Right kidney (tissue), 1 donor: ENCODE results near the gene REG1B.
"Not testable (repeated sequence)": the region's sequence is repeated elsewhere in the genome, so short reads cannot be mapped to it uniquely, and the experiment has no call there.

Experiments
- DNase-seq: peaks from one replicate; pipeline ENCODE4 v3.0.0-alpha.2; 2016

REG1B gene

DNA sequence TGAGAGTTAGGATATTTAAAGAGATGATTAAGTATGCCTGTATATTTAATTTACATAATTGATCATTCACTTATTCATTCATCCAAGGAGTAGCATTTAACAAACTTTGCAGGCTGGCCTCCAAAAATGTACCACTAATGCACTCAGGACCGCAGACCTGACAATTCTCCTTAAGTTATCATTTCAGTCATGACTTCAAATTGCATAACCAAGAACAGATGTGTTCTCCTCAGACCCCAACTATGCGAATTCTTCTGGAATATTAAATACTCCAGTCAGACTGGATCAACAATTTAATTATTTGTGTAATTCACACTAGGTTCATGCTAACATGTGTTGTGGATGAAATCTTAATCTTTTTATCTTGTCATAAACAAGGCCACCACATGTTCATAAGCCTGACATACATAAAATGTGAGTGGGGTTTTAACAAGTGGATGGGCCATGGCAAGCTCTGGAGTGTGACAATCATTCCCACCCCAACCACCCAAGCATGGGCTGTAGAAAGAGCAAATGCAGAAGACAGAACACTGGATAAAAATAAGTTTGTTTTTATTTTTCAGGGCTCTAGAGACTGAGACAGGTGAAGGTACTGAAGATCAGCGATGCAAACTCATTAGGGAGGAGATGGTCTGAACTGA is 3.2 kb downstream of the REG1B start:
- no peak for DNase-seq

DNA sequence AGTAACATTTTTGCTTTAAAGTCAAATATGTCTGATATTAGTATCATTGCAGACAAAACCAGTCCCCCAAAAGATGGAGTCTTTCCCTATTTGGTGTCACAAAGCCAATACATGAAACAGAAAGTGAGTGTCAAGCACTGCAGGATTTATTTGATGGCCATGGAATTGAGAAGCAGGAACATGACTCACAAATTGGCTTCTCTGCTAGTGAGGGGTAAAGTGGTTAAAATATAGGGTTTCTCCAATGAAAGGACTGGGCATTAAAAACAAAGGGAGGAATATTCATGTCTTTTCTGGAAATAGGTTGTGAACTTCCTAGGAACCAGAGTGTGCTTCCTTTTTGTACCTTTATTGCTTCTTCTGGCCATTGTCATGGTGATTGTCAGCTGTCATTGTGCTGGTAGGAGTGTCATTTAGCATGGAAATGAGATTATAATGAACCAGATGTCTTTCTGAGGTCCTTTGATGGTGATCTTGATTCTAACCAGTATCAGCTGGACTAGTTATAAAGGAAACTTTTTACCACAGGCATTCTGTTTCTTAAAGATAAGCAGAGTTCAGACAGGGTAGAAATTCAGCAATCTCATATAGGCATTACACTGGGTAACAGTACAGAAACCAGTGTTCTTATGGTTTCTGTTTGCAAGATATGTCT is 4.1 kb downstream of the REG1B start:
- no peak for DNase-seq

DNA sequence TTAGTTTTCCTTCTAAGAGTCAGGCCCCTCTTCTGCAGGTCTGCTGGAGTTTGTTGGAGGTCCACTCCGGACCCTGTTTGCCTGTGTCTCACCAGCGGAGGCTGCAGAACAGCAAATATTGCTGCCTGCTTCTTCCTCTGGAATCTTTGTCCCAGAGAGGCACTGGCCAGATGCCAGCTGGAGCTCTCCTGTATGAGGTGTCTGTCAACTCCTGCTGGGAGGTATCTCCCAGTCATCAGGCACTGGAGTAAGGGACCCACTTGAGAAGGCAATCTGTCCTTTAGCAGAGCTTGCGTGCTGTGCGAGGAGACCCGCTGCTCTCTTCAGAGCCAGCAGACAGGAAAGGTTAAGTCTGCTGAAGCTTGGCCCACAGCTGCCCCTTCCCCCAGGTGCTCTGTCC is 4.8 kb downstream of the REG1B start:
- no peak for DNase-seq

DNA sequence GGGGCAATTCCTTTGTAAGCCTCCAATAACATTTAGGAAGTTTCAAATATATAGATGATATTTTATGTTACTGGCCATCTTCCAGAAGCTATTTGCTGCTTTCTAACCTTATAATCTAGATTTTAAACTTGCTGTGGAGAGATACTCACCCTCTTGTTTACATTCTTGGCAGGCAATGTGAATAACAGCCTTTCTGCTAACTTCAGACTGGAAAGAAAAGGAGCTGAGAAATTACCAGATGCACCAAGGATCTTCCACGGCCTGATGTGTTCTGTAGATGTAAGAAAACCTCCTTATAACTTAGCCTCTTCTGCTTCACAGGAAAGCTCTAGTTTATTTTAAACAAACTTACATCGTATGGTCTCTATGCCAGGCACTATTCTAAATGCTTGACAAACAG is 16.7 kb downstream of the REG1B start:
- DNase-seq: no peak

DNA sequence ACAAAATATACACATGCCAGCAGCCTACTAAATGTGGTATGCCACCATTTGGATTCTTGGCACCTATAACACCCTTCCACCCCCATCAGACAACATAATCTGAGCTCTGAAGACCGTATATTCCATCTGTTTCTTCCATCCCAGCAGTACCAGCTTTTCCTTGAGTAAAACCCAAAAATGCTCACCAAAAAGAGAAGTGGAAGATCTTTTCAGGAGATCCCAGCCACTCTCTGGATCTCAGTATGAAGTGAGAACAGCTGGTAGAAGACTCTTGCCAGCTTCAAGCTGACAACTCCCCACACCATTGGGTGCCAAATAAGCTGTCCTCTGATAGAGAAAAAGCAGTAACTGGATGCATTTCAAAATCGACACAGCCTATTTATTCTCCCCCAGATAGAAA is 22.6 kb downstream of the REG1B start:
- no peak for DNase-seq

DNA sequence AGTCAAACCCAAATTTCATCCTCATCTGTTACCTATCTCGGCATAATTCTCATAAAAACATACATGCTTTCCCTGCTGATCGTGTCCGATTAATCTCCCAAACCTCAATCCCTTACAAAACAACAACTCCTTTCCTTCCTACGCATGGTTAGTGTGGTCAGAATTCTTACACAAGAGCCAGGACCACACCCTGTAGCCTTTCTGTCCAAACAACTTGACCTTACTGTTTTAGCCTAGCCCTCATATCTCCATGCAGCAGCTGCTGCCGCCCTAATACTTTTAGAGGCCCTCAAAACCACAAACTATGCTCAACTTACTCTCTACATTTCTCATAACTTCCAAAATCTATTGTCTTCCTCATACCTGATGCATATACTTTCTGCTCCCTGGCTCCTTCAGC is 33.0 kb downstream of the REG1B start:
- DNase-seq: not testable (repeated sequence)

DNA sequence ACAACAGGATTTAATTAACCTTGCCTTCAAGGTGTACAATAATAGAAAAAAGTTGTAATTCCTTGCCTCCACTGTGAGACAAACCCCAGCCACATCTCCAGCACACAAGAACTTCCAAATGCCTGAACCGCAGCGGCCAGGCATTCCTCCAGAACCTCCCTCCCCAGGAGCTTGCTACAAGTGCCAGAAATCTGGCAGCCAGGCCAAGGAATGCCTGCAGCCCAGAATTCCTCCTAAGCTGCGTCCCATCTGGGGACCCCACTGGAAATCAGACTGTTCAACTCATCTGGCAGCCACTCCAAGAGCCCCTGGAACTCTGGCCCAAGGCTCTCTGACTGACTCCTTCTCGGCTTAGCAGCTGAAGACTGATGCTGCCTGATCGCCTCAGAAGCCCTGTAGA is 34.3 kb downstream of the REG1B start:
- not testable (repeated sequence) for DNase-seq

DNA sequence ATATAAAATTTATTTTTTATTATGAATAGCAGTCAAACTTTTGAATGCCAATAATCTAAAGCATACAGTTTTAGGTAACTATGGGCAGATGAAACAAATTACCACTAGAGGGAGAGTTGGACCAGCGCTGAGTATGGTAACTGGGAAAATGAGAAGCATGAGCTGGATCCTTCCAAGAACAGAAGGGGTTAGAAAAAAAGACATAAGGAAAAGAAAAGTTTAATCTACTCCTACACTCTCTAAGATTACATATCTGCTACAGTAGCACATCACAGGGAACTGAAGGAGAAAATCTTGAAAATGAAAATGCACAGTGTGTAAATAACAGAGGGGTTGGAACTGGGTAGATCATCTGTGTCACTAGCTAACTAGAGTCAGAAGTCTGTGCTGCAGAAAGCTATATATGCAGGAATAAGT is 46.8 kb downstream of the REG1B start:
- DNase-seq: no peak

DNA sequence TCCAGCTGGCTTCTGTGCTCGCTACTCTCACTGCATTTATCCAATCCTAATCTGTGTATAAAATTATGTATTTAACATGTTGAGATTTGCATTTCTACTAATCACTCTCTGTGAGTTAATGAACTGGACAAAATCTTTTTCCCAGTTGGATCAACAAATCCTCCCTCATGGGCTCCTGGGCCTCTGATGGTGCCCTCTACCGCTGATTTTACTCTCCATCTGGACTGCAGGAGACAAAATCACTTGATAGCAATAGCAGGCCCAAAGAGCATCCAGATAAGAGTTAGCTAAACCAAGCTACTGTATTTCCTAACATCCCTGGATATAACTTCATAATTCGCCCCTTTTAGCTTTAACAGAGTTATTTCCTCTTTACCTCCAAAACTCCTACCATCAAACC is 47.8 kb downstream of the REG1B start:
- no peak for DNase-seq
